ENCODE measurements around the gene ASPDH. TPM values are rescaled to one million over a fixed set of nuclear protein-coding genes. Genes with fewer than 3 reads are reported as not detected.
A peak's percentile ranks its signal among the peaks of the same experiment; 100 is the strongest.

ASPDH gene
- total and polyA plus RNA-seq, 2 donors from 2014 or later, result 115 TPM; not detected in 1

DNA sequence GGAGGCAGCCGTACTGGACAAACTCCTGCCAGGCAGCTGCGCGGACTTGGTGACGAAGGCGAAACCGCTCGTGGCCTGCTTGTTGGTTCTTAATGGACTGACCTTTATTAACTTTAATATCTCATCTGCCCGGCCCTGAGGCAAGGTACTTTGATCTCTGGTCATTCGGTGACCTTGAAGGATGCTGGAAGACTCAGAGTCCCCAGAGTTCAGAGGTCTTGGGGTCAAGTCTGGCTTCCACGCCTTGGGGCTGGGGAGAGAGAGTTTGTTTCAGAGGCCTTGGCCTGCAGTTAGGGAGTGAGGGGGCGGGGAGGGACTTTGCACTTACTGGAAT is 47.0 kb downstream of the ASPDH start:
- H3K9me3 ChIP-seq (ENCODE audit: control insufficient read depth in 2 of 3, insufficient read depth in 1 of 3, low read length in 3 of 3), result no peaks in the 10 kb centered on the region
- peaks cover 0 to 2% (median 0%) of the 10 kb centered on the region in 3 donors for H3K4me1 ChIP-seq (ENCODE audit: control insufficient read depth in 2 of 3, insufficient read depth in 2 of 3, low read depth in 1 of 3, low read length in 3 of 3)
- no peaks in the 10 kb centered on the region for H3K27me3 ChIP-seq (ENCODE audit: control insufficient read depth, insufficient read depth, low read length)
- DNase-seq (peak in 1 of 5 donors; percentile 63), FAIRE-seq (no peak)
- TF ChIP-seq, protein P1, sequence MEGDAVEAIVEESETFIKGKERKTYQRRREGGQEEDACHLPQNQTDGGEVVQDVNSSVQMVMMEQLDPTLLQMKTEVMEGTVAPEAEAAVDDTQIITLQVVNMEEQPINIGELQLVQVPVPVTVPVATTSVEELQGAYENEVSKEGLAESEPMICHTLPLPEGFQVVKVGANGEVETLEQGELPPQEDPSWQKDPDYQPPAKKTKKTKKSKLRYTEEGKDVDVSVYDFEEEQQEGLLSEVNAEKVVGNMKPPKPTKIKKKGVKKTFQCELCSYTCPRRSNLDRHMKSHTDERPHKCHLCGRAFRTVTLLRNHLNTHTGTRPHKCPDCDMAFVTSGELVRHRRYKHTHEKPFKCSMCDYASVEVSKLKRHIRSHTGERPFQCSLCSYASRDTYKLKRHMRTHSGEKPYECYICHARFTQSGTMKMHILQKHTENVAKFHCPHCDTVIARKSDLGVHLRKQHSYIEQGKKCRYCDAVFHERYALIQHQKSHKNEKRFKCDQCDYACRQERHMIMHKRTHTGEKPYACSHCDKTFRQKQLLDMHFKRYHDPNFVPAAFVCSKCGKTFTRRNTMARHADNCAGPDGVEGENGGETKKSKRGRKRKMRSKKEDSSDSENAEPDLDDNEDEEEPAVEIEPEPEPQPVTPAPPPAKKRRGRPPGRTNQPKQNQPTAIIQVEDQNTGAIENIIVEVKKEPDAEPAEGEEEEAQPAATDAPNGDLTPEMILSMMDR (IDR thresholded peaks at IDR 0.05; ENCODE audit: borderline replicate concordance, extremely low read depth, insufficient read depth), result no peak
- H3K36me3 ChIP-seq (ENCODE audit: control insufficient read depth in 2 of 3, insufficient read depth in 3 of 3, low read length in 3 of 3), result no peaks in the 10 kb centered on the region
- H3K4me3 ChIP-seq (ENCODE audit: low read length in 3 of 3), result no peak overlapping the region
- H3K9ac ChIP-seq (ENCODE audit: low read length in 3 of 3), result no peak overlapping the region
- H3K27ac ChIP-seq (ENCODE audit: low read depth in 2 of 2, low read length in 2 of 2), result peak overlapping the region in 1 of 2 donors; percentile 53
- intact Hi-C loops (cut with DNase I), result loop anchor here (10.0 kb wide), 1 partner anchor 102 kb away; the partner anchor contains the start of gene NAPSA

DNA sequence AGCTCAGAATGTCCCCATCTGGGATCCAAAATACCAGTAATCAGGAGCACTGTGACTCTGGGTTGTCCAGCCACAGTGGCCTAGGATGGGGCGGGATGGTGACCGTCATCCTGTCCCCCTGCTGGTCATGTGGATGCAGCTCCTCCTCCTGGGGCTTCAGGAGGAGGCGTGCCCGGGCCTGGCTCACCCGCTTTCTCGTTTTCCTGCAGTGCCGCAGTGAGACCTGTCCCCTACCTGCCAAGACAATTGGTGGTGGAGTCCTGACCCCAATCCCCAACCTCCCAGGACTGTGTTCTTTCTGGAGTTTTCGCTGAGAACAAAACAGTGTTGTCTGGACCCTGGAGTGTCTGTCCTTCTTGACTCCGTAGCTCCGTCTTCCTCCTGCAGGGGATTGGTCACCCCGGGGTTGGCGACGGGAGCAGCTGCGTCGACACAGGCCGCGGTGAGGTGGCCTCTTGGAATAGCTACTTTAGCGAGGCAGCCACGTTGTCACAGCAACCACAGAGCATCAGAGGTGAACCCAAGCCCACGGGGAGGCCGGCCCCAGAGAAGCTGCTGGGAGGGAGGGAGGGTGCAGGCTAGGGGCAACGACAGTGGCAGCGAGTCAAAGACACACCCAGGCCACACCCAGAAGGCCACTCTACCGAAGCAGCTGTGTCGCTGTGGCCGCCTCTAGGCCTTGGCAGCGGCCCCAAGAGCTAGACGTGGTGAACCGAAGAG is 47.6 kb downstream of the ASPDH start:
- TF ChIP-seq, protein P1 (IDR thresholded peaks at IDR 0.05; ENCODE audit: borderline replicate concordance, extremely low read depth, insufficient read depth), result no peak
- Histone ChIP-seq H3K4me1 (ENCODE audit: control insufficient read depth in 2 of 3, insufficient read depth in 2 of 3, low read depth in 1 of 3, low read length in 3 of 3) (peaks cover 0 to 2% (median 0%) of the 10 kb centered on the region in 3 donors), H3K9ac (ENCODE audit: low read length in 3 of 3) (no peak overlapping the region), H3K27me3 (ENCODE audit: control insufficient read depth, insufficient read depth, low read length) (no peaks in the 10 kb centered on the region), H3K36me3 (ENCODE audit: control insufficient read depth in 2 of 3, insufficient read depth in 3 of 3, low read length in 3 of 3) (no peaks in the 10 kb centered on the region), H3K9me3 (ENCODE audit: control insufficient read depth in 2 of 3, insufficient read depth in 1 of 3, low read length in 3 of 3) (no peaks in the 10 kb centered on the region), H3K4me3 (ENCODE audit: low read length in 3 of 3) (no peak overlapping the region), H3K27ac (ENCODE audit: low read depth in 2 of 2, low read length in 2 of 2) (no peak overlapping the region)
- intact Hi-C loops (cut with DNase I), result loop anchor here (10.0 kb wide), 1 partner anchor 101 kb away; the partner anchor contains the start of gene NAPSA
- DNase-seq (peak; percentile 61 to 93 (median 69)), FAIRE-seq (no peak)

DNA sequence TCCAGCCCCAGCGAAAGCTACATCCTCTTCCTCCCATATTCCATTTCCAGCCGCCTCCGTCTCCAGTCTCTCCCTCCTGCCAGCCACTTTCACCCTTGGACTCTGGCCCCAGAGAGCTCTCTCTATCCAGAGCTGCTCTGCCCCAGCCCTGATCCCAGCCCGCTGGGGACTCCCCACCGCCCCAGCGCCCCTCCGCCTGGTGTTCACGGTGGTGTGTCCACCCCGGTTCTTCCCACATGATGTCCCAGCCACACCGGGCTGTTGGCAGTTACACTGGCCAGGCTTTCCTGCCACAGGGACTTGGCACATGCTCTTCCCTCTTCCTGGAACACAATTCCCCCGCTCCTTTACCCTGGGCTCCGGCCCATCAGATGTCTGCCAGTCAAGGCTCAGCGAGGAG is 48.7 kb downstream of the ASPDH start:
- no peaks in the 10 kb centered on the region for H3K27me3 ChIP-seq (ENCODE audit: control insufficient read depth, insufficient read depth, low read length)
- FAIRE-seq, result no peak
- H3K9me3 ChIP-seq (ENCODE audit: control insufficient read depth in 2 of 3, insufficient read depth in 1 of 3, low read length in 3 of 3), result no peaks in the 10 kb centered on the region
- no peak overlapping the region for H3K4me3 ChIP-seq (ENCODE audit: low read length in 3 of 3)
- H3K4me1 ChIP-seq (ENCODE audit: control insufficient read depth in 2 of 3, insufficient read depth in 2 of 3, low read depth in 1 of 3, low read length in 3 of 3), result peaks cover 0 to 2% (median 0%) of the 10 kb centered on the region in 3 donors
- TF ChIP-seq, protein P1 (IDR thresholded peaks at IDR 0.05; ENCODE audit: borderline replicate concordance, extremely low read depth, insufficient read depth), result no peak
- DNase-seq, result peak in 1 of 5 donors; percentile 57
- no peak overlapping the region for H3K9ac ChIP-seq (ENCODE audit: low read length in 3 of 3)
- no peak overlapping the region for H3K27ac ChIP-seq (ENCODE audit: low read depth in 2 of 2, low read length in 2 of 2)
- no peaks in the 10 kb centered on the region for H3K36me3 ChIP-seq (ENCODE audit: control insufficient read depth in 2 of 3, insufficient read depth in 3 of 3, low read length in 3 of 3)
- intact Hi-C loops (cut with DNase I), result loop anchor here (10.0 kb wide), 1 partner anchor 100 kb away; the partner anchor contains the start of gene NAPSA

Measured in kidney (tissue), 14 donors.